ENCODE data around the gene TTLL11.

TTLL11 gene

GRCh38 chr9:121886759-121887485, 206.2 kb downstream of the TTLL11 start:
- no peak for DNase-seq (ENCODE audit: low read depth)
- TF ChIP-seq CTCF (IDR thresholded peaks at IDR 0.05; ENCODE audit: insufficient read depth, low read depth, low read length, missing control alignments): no peak
- H3K4me3 ChIP-seq (ENCODE audit: low read length): no peak overlapping the region

GRCh38 chr9:121885345-121885901, 207.7 kb downstream of the TTLL11 start:
- TF ChIP-seq CTCF (IDR thresholded peaks at IDR 0.05; ENCODE audit: insufficient read depth, low read depth, low read length, missing control alignments): no peak
- H3K4me3 ChIP-seq (ENCODE audit: low read length): no peak overlapping the region
- DNase-seq (ENCODE audit: low read depth): no peak

- no peak for TF ChIP-seq CTCF (IDR thresholded peaks at IDR 0.05; ENCODE audit: insufficient read depth, low read depth, low read length, missing control alignments)
- H3K4me3 ChIP-seq (ENCODE audit: low read length): no peak overlapping the region
- no peak for DNase-seq (ENCODE audit: low read depth)
These were observed 209.0 kb downstream of the TTLL11 start for GRCh38 chr9:121884057-121884541.

- H3K4me3 ChIP-seq (ENCODE audit: low read length): no peak overlapping the region
- DNase-seq (ENCODE audit: low read depth): peak; percentile 36
These were observed 209.6 kb downstream of the TTLL11 start for GRCh38 chr9:121883281-121884056.

GRCh38 chr9:121881920-121882500, 211.1 kb downstream of the TTLL11 start:
- no peak for TF ChIP-seq CTCF (IDR thresholded peaks at IDR 0.05; ENCODE audit: insufficient read depth, low read depth, low read length, missing control alignments)
- H3K4me3 ChIP-seq (ENCODE audit: low read length): no peak overlapping the region
- DNase-seq (ENCODE audit: low read depth): no peak

More at GRCh38 chr9:121883281-121884056, 209.6 kb downstream of the TTLL11 start:
- TF ChIP-seq CTCF (IDR thresholded peaks at IDR 0.05; ENCODE audit: insufficient read depth, low read depth, low read length, missing control alignments): no peak

GRCh38 chr9:121880343-121880898, 212.7 kb downstream of the TTLL11 start:
- no peak for TF ChIP-seq CTCF (IDR thresholded peaks at IDR 0.05; ENCODE audit: insufficient read depth, low read depth, low read length, missing control alignments)
- DNase-seq (ENCODE audit: low read depth): no peak
- no peak overlapping the region for H3K4me3 ChIP-seq (ENCODE audit: low read length)
